PC-3 (cell line): Measurements from ENCODE around the gene MAST4. TPM values are rescaled to one million over a fixed set of nuclear protein-coding genes. Genes with fewer than 3 reads are reported as not detected.

Experiments used
- ATAC-seq: fragments of 200-7000 bp; cut with Tn5 transposase; 2 replicates; pipeline ENCODE4 v1.9.1; 2020; ENCODE audit warnings: mild to moderate bottlenecking, moderate library complexity
- BruUV-seq: library from RNA; stranded (reverse); fragments of 400-500 nt; replicated peaks from 2 replicates; lab custom pipeline; 2021; lab: Mats Ljungman, UMichigan
- CTCF ChIA-PET: fragments of 300-600 bp; sonication (Branson Sonifier 250); formaldehyde crosslinking; loops from one replicate; lab custom pipeline; 2022; ENCODE audit warnings: antibody characterized with exemption; lab: Charles Lee
- POLR2A ChIA-PET: fragments of 300-600 bp; sonication (Branson Sonifier 250); formaldehyde crosslinking; loops from one replicate; lab custom pipeline; 2022; ENCODE audit warnings: antibody characterized with exemption; ENCODE audit not compliant: unreplicated experiment; lab: Charles Lee
- DNase-seq: peaks from one replicate; pipeline ENCODE4 v3.0.0-alpha.2; 2015
- H2AFZ ChIP-seq: fragments of 300-600 bp; sonication (generic); 2 replicates; pipeline ENCODE4 v1.6.0; 2016; ENCODE audit warnings: antibody characterized with exemption, low read length
- H3F3A ChIP-seq: fragments of 300-600 bp; sonication (generic); one replicate; pipeline ENCODE4 v1.6.0; 2017; ENCODE audit warnings: antibody characterized with exemption, low read length, control low read depth, mild to moderate bottlenecking; ENCODE audit not compliant: unreplicated experiment
- H3K27ac ChIP-seq: fragments of 300-600 bp; sonication (generic); 2 replicates; pipeline ENCODE4 v1.5.1; 2016; ENCODE audit warnings: mild to moderate bottlenecking, low read length
- H3K27me3 ChIP-seq: fragments of 300-600 bp; sonication (generic); 2 replicates; pipeline ENCODE4 v1.6.1; 2016; ENCODE audit warnings: low read length, mixed read lengths
- H3K36me3 ChIP-seq: fragments of 300-600 bp; sonication (generic); 2 replicates; pipeline ENCODE4 v1.6.1; 2016; ENCODE audit warnings: low read depth, mixed run types, low read length, mixed read lengths
- H3K4me1 ChIP-seq: fragments of 300-600 bp; sonication (generic); 2 replicates; pipeline ENCODE4 v1.5.1; 2016; ENCODE audit warnings: low read length; ENCODE audit not compliant: insufficient read depth
- H3K4me2 ChIP-seq: fragments of 300-600 bp; sonication (generic); 2 replicates; pipeline ENCODE4 v1.6.0; 2016; ENCODE audit warnings: low read length
- H3K4me3 ChIP-seq: fragments of 300-600 bp; sonication (generic); 2 replicates; pipeline ENCODE4 v1.5.1; 2016; ENCODE audit warnings: mild to moderate bottlenecking, low read length, mixed read lengths
- H3K79me2 ChIP-seq: fragments of 300-600 bp; sonication (generic); 2 replicates; pipeline ENCODE4 v1.6.1; 2017; ENCODE audit warnings: low read length, mixed read lengths
- H3K9ac ChIP-seq: fragments of 300-600 bp; sonication (generic); 2 replicates; pipeline ENCODE4 v1.6.0; 2016; ENCODE audit warnings: mild to moderate bottlenecking, low read length
- H3K9me2 ChIP-seq: fragments of 300-600 bp; sonication (generic); replicated peaks from 2 replicates; pipeline ENCODE4 v1.6.1; 2016; ENCODE audit warnings: mixed run types, low read length, mixed read lengths
- H3K9me3 ChIP-seq: fragments of 300-600 bp; sonication (generic); 2 replicates; pipeline ENCODE4 v1.6.1; 2016; ENCODE audit warnings: low read length, mixed read lengths
- H4K20me1 ChIP-seq: fragments of 300-600 bp; sonication (generic); 2 replicates; pipeline ENCODE4 v1.6.1; 2016; ENCODE audit warnings: low read length, mixed read lengths
- CTCF ChIP-seq: fragments of 300-600 bp; sonication (generic); conservative IDR thresholded peaks from 2 replicates; pipeline ENCODE4 v1.5.1; 2017; ENCODE audit warnings: antibody characterized with exemption, low read depth, mild to moderate bottlenecking, low read length
- EZH2 ChIP-seq: fragments of 300-600 bp; sonication (generic); IDR thresholded peaks from one replicate; pipeline ENCODE4 v1.6.1; 2017; ENCODE audit warnings: antibody characterized with exemption, mild to moderate bottlenecking, low read length; ENCODE audit not compliant: unreplicated experiment
- EZH2phosphoT487 ChIP-seq: fragments of 300-600 bp; sonication (generic); IDR thresholded peaks from 2 replicates; pipeline ENCODE4 v1.6.1; 2018; ENCODE audit warnings: mild to moderate bottlenecking, antibody characterized with exemption, low read length, borderline replicate concordance
- intact Hi-C: fragments of 100-400 bp; cut with micrococcal nuclease; formaldehyde crosslinking; loops from 2 replicates; pipeline ENCODE4 v1.9.0; 2023
- total RNA-seq: library from RNA; depleted of rRNA; stranded (reverse); fragments of >200 nt; gene quantifications from 2 replicates; pipeline ENCODE4 v1.2.3, GENCODE V29; 2014

MAST4 gene
- total RNA-seq, 1 experiment from 2014 or later, result 7.9 TPM

GRCh38 chr5:66621146-66621545 lies 25.0 kb downstream of the MAST4 start:
- Histone ChIP-seq H3K4me3 (no peak overlapping the region), H3K27me3 (no peaks in the 10 kb centered on the region), H3K4me2 (no peak overlapping the region), H3K27ac (no peak overlapping the region), H3K9me2 (no peaks in the 10 kb centered on the region), H3K9me3 (no peaks in the 10 kb centered on the region), H2AFZ (no peak overlapping the region), H3K79me2 (no peaks in the 10 kb centered on the region), H3K9ac (no peak overlapping the region), H4K20me1 (no peaks in the 10 kb centered on the region), H3F3A (no peaks in the 10 kb centered on the region), H3K4me1 (no peaks in the 10 kb centered on the region), H3K36me3 (no peaks in the 10 kb centered on the region)
- DNase-seq (no peak), ATAC-seq (no peak)
- CTCF ChIA-PET, result no interaction called here
- intact Hi-C loops, result no loop called here
- TF ChIP-seq EZH2phosphoT487, result no peak
- no peak for TF ChIP-seq CTCF
- TF ChIP-seq EZH2, result no peak
- POLR2A ChIA-PET, result no interaction called here
- BruUV-seq, result no TSS peak

DNA sequence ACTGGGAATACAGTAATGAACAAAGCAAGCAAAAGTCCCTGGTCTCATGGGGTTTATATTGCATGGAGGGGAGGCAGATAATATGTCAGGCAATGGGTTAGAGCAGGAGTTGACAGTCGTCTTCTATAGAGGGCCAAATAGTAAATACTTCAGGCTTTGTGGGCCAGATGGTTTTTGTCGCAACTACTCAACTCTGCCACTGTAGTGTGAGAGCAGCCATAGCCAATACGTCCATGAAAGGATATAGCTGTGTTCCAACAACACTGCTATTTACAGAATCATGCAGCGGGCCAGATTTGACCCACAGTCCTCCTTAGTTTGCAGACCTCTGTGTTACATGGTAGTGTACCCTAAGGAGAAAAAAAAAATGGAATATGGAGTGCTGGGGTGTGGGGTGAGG lies 25.5 kb downstream of the MAST4 start:
- TF ChIP-seq CTCF (no peak), EZH2phosphoT487 (no peak), EZH2 (no peak)
- Histone ChIP-seq H3K9me3 (no peaks in the 10 kb centered on the region), H3K27me3 (no peaks in the 10 kb centered on the region), H4K20me1 (no peaks in the 10 kb centered on the region), H3K9ac (no peak overlapping the region), H3K36me3 (no peaks in the 10 kb centered on the region), H2AFZ (no peak overlapping the region), H3K4me1 (no peaks in the 10 kb centered on the region), H3K4me2 (no peak overlapping the region), H3K9me2 (no peaks in the 10 kb centered on the region), H3F3A (no peaks in the 10 kb centered on the region), H3K27ac (no peak overlapping the region), H3K4me3 (no peak overlapping the region), H3K79me2 (no peaks in the 10 kb centered on the region)
- DNase-seq (no peak), ATAC-seq (no peak)
- CTCF ChIA-PET, result no interaction called here
- intact Hi-C loops, result no loop called here
- no TSS peak for BruUV-seq
- POLR2A ChIA-PET, result no interaction called here

- Histone ChIP-seq H3F3A (no peaks in the 10 kb centered on the region), H3K9me2 (no peaks in the 10 kb centered on the region), H3K36me3 (no peaks in the 10 kb centered on the region), H3K27me3 (no peaks in the 10 kb centered on the region), H3K9me3 (no peaks in the 10 kb centered on the region), H3K4me1 (no peaks in the 10 kb centered on the region), H3K9ac (no peak overlapping the region), H4K20me1 (no peaks in the 10 kb centered on the region), H3K4me3 (no peak overlapping the region), H3K4me2 (no peak overlapping the region), H3K27ac (no peak overlapping the region), H3K79me2 (no peaks in the 10 kb centered on the region), H2AFZ (no peak overlapping the region)
- DNase-seq (no peak), ATAC-seq (no peak)
- ChIA-PET CTCF (no interaction called here), POLR2A (no interaction called here)
- no TSS peak for BruUV-seq
- intact Hi-C loops, result no loop called here
- TF ChIP-seq CTCF, result no peak
- no peak for TF ChIP-seq EZH2
- TF ChIP-seq EZH2phosphoT487, result no peak
These were observed 32.4 kb downstream of the MAST4 start for GRCh38 chr5:66628561-66628960.
